H1 (cell line): ENCODE results near the gene CHFR. TPM values are rescaled to one million over a fixed set of nuclear protein-coding genes. Genes with fewer than 3 reads are reported as not detected.

Experiments used
- CTCF ChIA-PET: fragments of 300-600 bp; sonication (Branson Sonifier 250); formaldehyde crosslinking; loops from one replicate; lab custom pipeline; 2021; ENCODE audit not compliant: partially characterized antibody; lab: Charles Lee
- POLR2A ChIA-PET: fragments of 300-600 bp; sonication (Branson Sonifier 250); formaldehyde crosslinking; loops from one replicate; lab custom pipeline; 2021; ENCODE audit warnings: inconsistent platforms; ENCODE audit not compliant: partially characterized antibody; lab: Charles Lee
- DNase-seq, 2 experiments: peaks; one replicate each; pipeline versions ENCODE4 v3.0.0 to v3.0.0-alpha.2; 2010 to 2022; ENCODE audit warnings: low spot score in 2 of 2, low read depth in 1 of 2, mixed read lengths in 1 of 2
- FAIRE-seq: peaks from 2 replicates; lab custom pipeline; 2011; peaks lifted over from hg19 to GRCh38; lab: Jason Lieb, UNC
- H2AFZ ChIP-seq: 2 replicates; pipeline ENCODE4 v1.8.1; 2012; ENCODE audit warnings: low read length, inconsistent platforms
- H2AK5ac ChIP-seq: 2 replicates; pipeline ENCODE4 v1.6.1; 2013; ENCODE audit warnings: low read depth, low read length
- H2BK120ac ChIP-seq: replicated peaks from 2 replicates; pipeline ENCODE3; 2013; ENCODE audit warnings: low read depth, low read length, inconsistent platforms
- H2BK12ac ChIP-seq: 2 replicates; pipeline ENCODE4 v1.6.1; 2013; ENCODE audit warnings: low read depth, low read length
- H2BK15ac ChIP-seq: 2 replicates; pipeline ENCODE4 v1.6.1; 2013; ENCODE audit warnings: low read length
- H2BK20ac ChIP-seq: 2 replicates; pipeline ENCODE4 v1.6.1; 2013; ENCODE audit warnings: low read length
- H2BK5ac ChIP-seq: 2 replicates; pipeline ENCODE4 v1.6.1; 2013; ENCODE audit warnings: low read depth, low read length
- H3K14ac ChIP-seq: 2 replicates; pipeline ENCODE4 v1.6.1; 2013; ENCODE audit warnings: inconsistent platforms; ENCODE audit not compliant: insufficient read length
- H3K18ac ChIP-seq: 2 replicates; pipeline ENCODE4 v1.6.1; 2013; ENCODE audit warnings: low read length; ENCODE audit errors: extremely low read depth
- H3K23ac ChIP-seq: 2 replicates; pipeline ENCODE4 v1.6.1; 2013; ENCODE audit warnings: inconsistent platforms; ENCODE audit not compliant: insufficient read length
- H3K23me2 ChIP-seq: 2 replicates; pipeline ENCODE4 v1.6.1; 2013; ENCODE audit warnings: low read depth, low read length
- H3K27ac ChIP-seq: 2 replicates; pipeline ENCODE4 v1.6.1; 2011; ENCODE audit warnings: low read depth, low read length, inconsistent platforms
- H3K27me3 ChIP-seq, 4 experiments: replicated peaks in 1 of 4; 1 replicate in 1 of 4; 2 replicates in 3 of 4; pipeline versions ENCODE4 v1.6.1 to v1.8.1; 2011 to 2013; ENCODE audit warnings: low read length in 3 of 4, mild to moderate bottlenecking in 3 of 4, inconsistent platforms in 2 of 4, mixed read lengths in 2 of 4, moderate library complexity in 1 of 4; ENCODE audit not compliant: control insufficient read depth in 3 of 4, insufficient read depth in 3 of 4; ENCODE audit errors: extremely low read depth in 1 of 4
- H3K36me3 ChIP-seq, 4 experiments: 2 replicates each; pipeline versions ENCODE4 v1.6.1 to v1.8.1; 2011 to 2013; ENCODE audit warnings: mild to moderate bottlenecking in 4 of 4, low read length in 3 of 4, moderate library complexity in 2 of 4, control low read depth in 1 of 4, inconsistent platforms in 1 of 4; ENCODE audit not compliant: insufficient read depth in 4 of 4, control insufficient read depth in 2 of 4
- H3K4ac ChIP-seq: replicated peaks from 2 replicates; pipeline ENCODE3; 2013; ENCODE audit warnings: low read length, low read depth, mixed read lengths, inconsistent platforms; ENCODE audit not compliant: insufficient read length
- H3K4me1 ChIP-seq, 4 experiments: replicated peaks in 1 of 4; 1 replicate in 1 of 4; 2 replicates in 3 of 4; pipeline versions ENCODE4 v1.6.1 to v1.8.1; 2011 to 2013; ENCODE audit warnings: low read length in 3 of 4, inconsistent platforms in 2 of 4, mixed read lengths in 1 of 4; ENCODE audit not compliant: insufficient read depth in 4 of 4, control insufficient read depth in 3 of 4
- H3K4me2 ChIP-seq, 2 experiments: 2 replicates each; pipeline versions ENCODE4 v1.6.1 to v1.8.1; 2011 to 2013; ENCODE audit warnings: low read depth in 2 of 2, low read length in 2 of 2, control low read depth in 1 of 2, inconsistent platforms in 1 of 2, mild to moderate bottlenecking in 1 of 2; ENCODE audit not compliant: insufficient read depth in 1 of 2
- H3K4me3 ChIP-seq, 4 experiments: fragments of 200-600, 300-600 bp in 1 of 4; sonication (generic), shearing (Covaris generic), sonication (Bioruptor Twin) in 1 of 4; 2 replicates each; pipeline versions ENCODE4 v1.5.1 to v1.8.1; 2011 to 2016; ENCODE audit warnings: low read length in 4 of 4, low read depth in 3 of 4, control low read depth in 2 of 4, inconsistent platforms in 2 of 4, mild to moderate bottlenecking in 2 of 4, mixed read lengths in 1 of 4, moderate library complexity in 1 of 4; ENCODE audit not compliant: insufficient read depth in 2 of 4; ENCODE audit errors: extremely low read depth in 1 of 4
- H3K56ac ChIP-seq: replicated peaks from 2 replicates; pipeline ENCODE3; 2013; ENCODE audit warnings: low read depth, mild to moderate bottlenecking, mixed read lengths, low read length, inconsistent platforms; ENCODE audit not compliant: insufficient read length
- H3K79me1 ChIP-seq: 2 replicates; pipeline ENCODE4 v1.6.1; 2013; ENCODE audit warnings: low read depth, low read length, control low read depth
- H3K79me2 ChIP-seq, 2 experiments: 2 replicates each; pipeline versions ENCODE4 v1.6.1 to v1.8.1; 2012 to 2013; ENCODE audit warnings: low read length in 2 of 2, mild to moderate bottlenecking in 2 of 2, inconsistent platforms in 1 of 2; ENCODE audit not compliant: insufficient read depth in 2 of 2, control insufficient read depth in 1 of 2
- H3K9ac ChIP-seq, 4 experiments: replicated peaks in 1 of 4; 1 replicate in 1 of 4; 2 replicates in 3 of 4; pipeline versions ENCODE4 v1.6.1 to v1.8.1; 2011 to 2013; ENCODE audit warnings: low read depth in 3 of 4, low read length in 3 of 4, control low read depth in 2 of 4, mild to moderate bottlenecking in 2 of 4, moderate library complexity in 2 of 4, inconsistent platforms in 1 of 4; ENCODE audit errors: extremely low read depth in 1 of 4
- H3K9me3 ChIP-seq, 2 experiments: 2 replicates each; pipeline versions ENCODE4 v1.6.1 to v1.8.1; 2012 to 2013; ENCODE audit warnings: mild to moderate bottlenecking in 2 of 2, moderate library complexity in 2 of 2, control low read depth in 1 of 2, inconsistent platforms in 1 of 2, low read depth in 1 of 2, low read length in 1 of 2, mixed read lengths in 1 of 2; ENCODE audit not compliant: insufficient read depth in 2 of 2
- H4K20me1 ChIP-seq, 2 experiments: replicated peaks in 1 of 2; 2 replicates each; pipeline versions ENCODE3 to v1.8.1; 2011 to 2013; ENCODE audit warnings: inconsistent platforms in 2 of 2, low read length in 2 of 2, mild to moderate bottlenecking in 1 of 2; ENCODE audit not compliant: insufficient read depth in 2 of 2, control insufficient read depth in 1 of 2
- H4K5ac ChIP-seq: 2 replicates; pipeline ENCODE4 v1.6.1; 2013; ENCODE audit warnings: low read length, low read depth, mixed read lengths, inconsistent platforms; ENCODE audit not compliant: insufficient read length
- H4K8ac ChIP-seq: 2 replicates; pipeline ENCODE4 v1.8.0; 2013; ENCODE audit warnings: mild to moderate bottlenecking, moderate library complexity, low read length, inconsistent platforms; ENCODE audit not compliant: insufficient read depth; ENCODE audit errors: extremely low read depth
- H4K91ac ChIP-seq: replicated peaks from 2 replicates; pipeline ENCODE3; 2013; ENCODE audit warnings: low read length, mixed read lengths, inconsistent platforms; ENCODE audit not compliant: insufficient read length
- BCL11A ChIP-seq, 2 experiments: IDR thresholded peaks; one replicate each; pipeline ENCODE4 v1.6.1; 2011; ENCODE audit warnings: low read depth in 2 of 2, low read length in 2 of 2, mild to moderate bottlenecking in 2 of 2
- BRCA1 ChIP-seq: IDR thresholded peaks from 2 replicates; pipeline ENCODE4 v1.6.1; 2012; ENCODE audit warnings: low read depth, low read length, improper control_type of control experiment
- JUN ChIP-seq: IDR thresholded peaks from 2 replicates; pipeline ENCODE4 v1.6.1; 2011; ENCODE audit warnings: low read depth, mild to moderate bottlenecking, improper control_type of control experiment, low read length
- KDM1A ChIP-seq: fragments of 200-600, 300-600 bp; sonication (generic); IDR thresholded peaks from 2 replicates; pipeline ENCODE4 v1.7.1; 2016; ENCODE audit warnings: mild to moderate bottlenecking, low read length, borderline replicate concordance
- MAFK ChIP-seq: IDR thresholded peaks from 2 replicates; pipeline ENCODE4 v1.6.1; 2012; ENCODE audit warnings: low read depth, mild to moderate bottlenecking, improper control_type of control experiment, low read length
- NRF1 ChIP-seq: IDR thresholded peaks from 2 replicates; pipeline ENCODE4 v1.6.1; 2011; ENCODE audit warnings: mild to moderate bottlenecking, low read depth, low read length, improper control_type of control experiment
- PHF8 ChIP-seq: fragments of 200-600 bp; sonication (generic); conservative IDR thresholded peaks from 2 replicates; pipeline ENCODE4 v1.7.1; 2012; ENCODE audit warnings: low read depth, mild to moderate bottlenecking, inconsistent platforms, low read length, moderate library complexity
- POLR2A ChIP-seq, 2 experiments: IDR thresholded peaks; 1 replicate in 1 of 2; 2 replicates in 1 of 2; pipeline ENCODE4 v1.6.1; 2011; ENCODE audit warnings: low read depth in 2 of 2, low read length in 2 of 2, mild to moderate bottlenecking in 2 of 2; ENCODE audit errors: control extremely low read depth in 1 of 2
- RAD21 ChIP-seq, 2 experiments: IDR thresholded peaks in 1 of 2; conservative IDR thresholded peaks in 1 of 2; 2 replicates each; pipeline ENCODE4 v1.6.1; 2011; ENCODE audit warnings: low read depth in 2 of 2, low read length in 2 of 2, improper control_type of control experiment in 1 of 2, inconsistent platforms in 1 of 2, mild to moderate bottlenecking in 1 of 2, moderate library complexity in 1 of 2
- TEAD4 ChIP-seq: IDR thresholded peaks from 2 replicates; pipeline ENCODE4 v1.6.1; 2012; ENCODE audit warnings: low read depth, low read length, inconsistent platforms, mixed read lengths
- WGBS, 2 experiments: shearing (Covaris generic) in 1 of 2; methylation state at CpG; one replicate each; pipeline versions ENCODE4 v1.1.6 to v1.1.7; 2013 to 2015; ENCODE audit warnings: low lambda C conversion rate in 2 of 2, mixed read lengths in 2 of 2, inconsistent platforms in 1 of 2, low coverage in 1 of 2, missing lambda C conversion rate in 1 of 2; ENCODE audit not compliant: insufficient replicate concordance in 2 of 2, insufficient coverage in 1 of 2, insufficient read length in 1 of 2; ENCODE audit errors: extremely low coverage in 1 of 2, missing lambda C conversion rate in 1 of 2; 5-methylcytosine and 5-hydroxymethylcytosine counted together
- polyA plus RNA-seq, 7 experiments: library from polyadenylated mRNA; depleted of rRNA in 3 of 7; stranded (reverse) in 5 of 7; unstranded in 2 of 7; fragments of >200 nt in 5 of 7; fragments of 200-250 nt in 2 of 7; gene quantifications; 1 replicate in 5 of 7; 2 replicates in 1 of 7; 4 replicates in 1 of 7; pipeline versions ENCODE4 v1.2.1 to v1.2.3, GENCODE V29; 2011 to 2013; ENCODE audit warnings: missing spikeins in 2 of 7, mixed read lengths in 2 of 7
- total RNA-seq: library from RNA; stranded (reverse); fragmentation: NEBNext Ultra II Directional; extraction: Animal tissue kit (Norgen Biotek cat#: 25700); gene quantifications from 2 replicates; pipeline ENCODE4 v1.2.1, GENCODE V29; 2021
- TF ChIP-seq, protein P1 (sequence below), 3 experiments: IDR thresholded peaks; 1 replicate in 2 of 3; 2 replicates in 1 of 3; pipeline versions ENCODE4 v1.5.1 to v1.6.1; 2011; ENCODE audit warnings: low read length in 3 of 3, mild to moderate bottlenecking in 3 of 3, inconsistent platforms in 2 of 3, low read depth in 1 of 3, moderate library complexity in 1 of 3; ENCODE audit not compliant: insufficient read depth in 1 of 3; ENCODE audit errors: control extremely low read depth in 1 of 3

CHFR gene
- total and polyA plus RNA-seq, 2 of the 8 experiments (the other 6 are each of a cell fraction or from before 2014, with no cell fraction given) = 31.4 to 44.6 TPM

DNA sequence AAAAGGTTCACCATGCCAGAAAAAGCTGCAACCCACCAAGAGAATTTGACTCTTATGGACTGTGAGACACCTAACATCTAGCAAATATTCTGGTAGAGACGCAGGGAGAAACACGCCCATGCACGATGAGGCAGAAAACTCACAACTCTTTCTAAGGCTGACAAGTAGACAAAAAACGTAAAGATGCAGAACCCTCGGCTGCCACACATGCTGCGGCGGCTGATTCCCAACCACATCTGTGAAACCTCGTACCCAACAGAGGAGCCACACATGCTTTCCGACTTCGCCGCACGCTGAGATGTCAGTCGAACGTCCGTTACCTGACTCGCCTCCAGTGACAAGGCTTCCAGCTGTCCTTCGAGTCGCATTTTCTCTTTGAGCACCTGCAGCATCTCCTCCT lies 80.5 kb downstream of the CHFR start:
- H4K5ac ChIP-seq = no peak overlapping the region
- H4K91ac ChIP-seq = no peak overlapping the region
- FAIRE-seq (no peak), DNase-seq (no peak)
- H3K36me3 ChIP-seq = peaks cover 22 to 50% (median 38%) of the 10 kb centered on the region in 4 experiments; a peak in 7 of 8 replicates
- no peak overlapping the region for H2BK12ac ChIP-seq
- H3K14ac ChIP-seq = no peak overlapping the region
- H3K4me3 ChIP-seq = no peak overlapping the region
- no peak overlapping the region for H2AK5ac ChIP-seq
- no peak overlapping the region for H2BK20ac ChIP-seq
- ChIA-PET CTCF (interaction anchor here (0.6 to 1.9 kb wide), 3 partner anchors 31 to 116 kb away, joined by 3 to 8 read pairs (median 4); no protein-coding TSS in a partner anchor), POLR2A (interaction anchor here (0.9 to 2.2 kb wide), 4 partner anchors 12 to 273 kb away, joined by 3 to 4 read pairs (median 4); no protein-coding TSS in a partner anchor)
- H3K4ac ChIP-seq = no peak overlapping the region
- H3K79me2 ChIP-seq = peaks cover 0 to 13% of the 10 kb centered on the region in 2 experiments; a peak in 2 of 4 replicates
- H3K4me1 ChIP-seq = no peaks in the 10 kb centered on the region; a peak in 1 of 7 replicates
- 95% methylated on average over 17 of the region's 18 CpGs; no CpG with 5 or more reads in 1 of the 2 experiments for WGBS, 2 experiments
- no peak overlapping the region for H3K56ac ChIP-seq
- H4K8ac ChIP-seq = no peak overlapping the region
- no peak overlapping the region for H2BK15ac ChIP-seq
- no peak overlapping the region for H3K18ac ChIP-seq
- peaks cover 6% of the 10 kb centered on the region for H3K79me1 ChIP-seq
- peaks cover 9 to 16% of the 10 kb centered on the region in 2 experiments for H4K20me1 ChIP-seq
- no peaks in the 10 kb centered on the region for H3K27me3 ChIP-seq
- no peak overlapping the region for H2AFZ ChIP-seq
- H3K9ac ChIP-seq = no peak overlapping the region
- H2BK5ac ChIP-seq = no peak overlapping the region
- H3K23ac ChIP-seq = no peak overlapping the region
- no peak overlapping the region for H2BK120ac ChIP-seq
- no peaks in the 10 kb centered on the region for H3K23me2 ChIP-seq
- H3K4me2 ChIP-seq = no peak overlapping the region
- H3K9me3 ChIP-seq = no peaks in the 10 kb centered on the region
- H3K27ac ChIP-seq = no peak overlapping the region
- TF ChIP-seq PHF8 (no peak), BCL11A (IDR thresholded peaks at IDR 0.05; ENCODE audit: low read depth in 2 of 2, low read length in 2 of 2) (no peak), MAFK (no peak), JUN (no peak), BRCA1 (no peak), POLR2A (IDR thresholded peaks at IDR 0.05; ENCODE audit: control extremely low read depth in 1 of 2, low read depth in 2 of 2, low read length in 2 of 2) (no peak), NRF1 (no peak), TEAD4 (no peak), RAD21 (IDR thresholded peaks at IDR 0.05 in 1 of 2, conservative IDR thresholded peaks at IDR 0.05 in 1 of 2; ENCODE audit: low read depth in 2 of 2, low read length in 2 of 2) (no peak), KDM1A (no peak)
- TF ChIP-seq, protein P1, sequence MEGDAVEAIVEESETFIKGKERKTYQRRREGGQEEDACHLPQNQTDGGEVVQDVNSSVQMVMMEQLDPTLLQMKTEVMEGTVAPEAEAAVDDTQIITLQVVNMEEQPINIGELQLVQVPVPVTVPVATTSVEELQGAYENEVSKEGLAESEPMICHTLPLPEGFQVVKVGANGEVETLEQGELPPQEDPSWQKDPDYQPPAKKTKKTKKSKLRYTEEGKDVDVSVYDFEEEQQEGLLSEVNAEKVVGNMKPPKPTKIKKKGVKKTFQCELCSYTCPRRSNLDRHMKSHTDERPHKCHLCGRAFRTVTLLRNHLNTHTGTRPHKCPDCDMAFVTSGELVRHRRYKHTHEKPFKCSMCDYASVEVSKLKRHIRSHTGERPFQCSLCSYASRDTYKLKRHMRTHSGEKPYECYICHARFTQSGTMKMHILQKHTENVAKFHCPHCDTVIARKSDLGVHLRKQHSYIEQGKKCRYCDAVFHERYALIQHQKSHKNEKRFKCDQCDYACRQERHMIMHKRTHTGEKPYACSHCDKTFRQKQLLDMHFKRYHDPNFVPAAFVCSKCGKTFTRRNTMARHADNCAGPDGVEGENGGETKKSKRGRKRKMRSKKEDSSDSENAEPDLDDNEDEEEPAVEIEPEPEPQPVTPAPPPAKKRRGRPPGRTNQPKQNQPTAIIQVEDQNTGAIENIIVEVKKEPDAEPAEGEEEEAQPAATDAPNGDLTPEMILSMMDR (IDR thresholded peaks at IDR 0.05; ENCODE audit: control extremely low read depth in 1 of 3, insufficient read depth in 1 of 3, low read depth in 1 of 3, low read length in 3 of 3) = no peak
